Body of pancreas (tissue), 4 donors: ENCODE results near the gene COX19. TPM values are rescaled to one million over a fixed set of nuclear protein-coding genes. Genes with fewer than 3 reads are reported as not detected.
A peak's percentile ranks its signal among the peaks of the same experiment; 100 is the strongest.

Experiments
- ATAC-seq: fragments of 150-250 bp; one replicate; pipeline ENCODE4 v1.9.1; 2016
- DNase-seq, 4 donors: peaks; one replicate each; pipeline ENCODE4 v3.0.0-alpha.2; 2019
- H3K27ac ChIP-seq, 4 donors: fragments of 200-600 bp; sonication (generic); 1 replicate in 3 of 4; 2 replicates in 1 of 4; pipeline versions ENCODE4 v1.5.1 to v1.6.1; 2016 to 2019; ENCODE audit warnings: mild to moderate bottlenecking in 1 of 4, mixed read lengths in 1 of 4, moderate library complexity in 1 of 4
- H3K27me3 ChIP-seq, 2 donors: fragments of 200-600 bp; sonication (generic); one replicate each; pipeline ENCODE4 v1.6.0; 2016; ENCODE audit warnings: mild to moderate bottlenecking in 1 of 2
- H3K36me3 ChIP-seq, 2 donors: fragments of 200-600 bp; sonication (generic); replicated peaks in 1 of 2; 2 replicates each; pipeline ENCODE4 v1.5.1; 2016; ENCODE audit warnings: low read depth in 2 of 2; ENCODE audit not compliant: insufficient read depth in 1 of 2
- H3K4me1 ChIP-seq: fragments of 200-600 bp; sonication (generic); one replicate; pipeline ENCODE4 v1.6.0; 2016
- H3K4me3 ChIP-seq, 2 donors: fragments of 200-600 bp; sonication (generic); 1 replicate in 1 of 2; 2 replicates in 1 of 2; pipeline ENCODE4 v1.5.1; 2016 to 2019
- H3K9me3 ChIP-seq, 3 donors: fragments of 200-600 bp; sonication (generic); 1 replicate in 2 of 3; 2 replicates in 1 of 3; pipeline ENCODE4 v1.5.1; 2016
- POLR2A ChIP-seq, 3 donors: fragments of 450-650 bp; IDR thresholded peaks; one replicate each; pipeline ENCODE4 v1.6.1; 2016; ENCODE audit warnings: antibody characterized with exemption in 3 of 3, mild to moderate bottlenecking in 2 of 3
- WGBS, 2 donors: methylation state at CpG; one replicate each; pipeline ENCODE4 v1.1.5; 2017; 5-methylcytosine and 5-hydroxymethylcytosine counted together
- intact Hi-C: fragments of 100-400 bp; cut with DNase I; formaldehyde crosslinking; loops from one replicate; pipeline ENCODE4 v1.15.1; 2023
- total RNA-seq, 2 donors: library from RNA; depleted of rRNA; stranded (reverse); fragments of >200 nt; gene quantifications; one replicate each; pipeline ENCODE4 v1.1.0, GENCODE V29; 2016
- TF ChIP-seq, protein P1 (sequence below), 7 experiments: fragments of 450-650 bp in 4 of 7; fragments of 200-600 bp in 3 of 7; sonication (generic) in 3 of 7; IDR thresholded peaks; one replicate each; pipeline ENCODE4 v1.5.1; 2016 to 2019; ENCODE audit warnings: antibody characterized with exemption in 7 of 7

COX19 gene
- total RNA-seq, 2 donors from 2014 or later = 9.6 to 25.1 TPM

GRCh38 chr7:956031-956430, 19.3 kb downstream of the COX19 start:
- intact Hi-C loops = no loop called here
- no peak for TF ChIP-seq POLR2A (IDR thresholded peaks at IDR 0.05)
- H3K9me3 ChIP-seq = no peaks in the 10 kb centered on the region
- H3K36me3 ChIP-seq = no peaks in the 10 kb centered on the region
- no peak overlapping the region for H3K27ac ChIP-seq
- WGBS, 2 donors = 72 to 78% methylated on average over 10 of the region's 10 CpGs
- H3K4me3 ChIP-seq = no peak overlapping the region
- H3K4me1 ChIP-seq = peaks cover 15% of the 10 kb centered on the region
- H3K27me3 ChIP-seq = no peaks in the 10 kb centered on the region
- ATAC-seq (no peak), DNase-seq (peak in 1 of 4 donors; percentile 11)

- TF ChIP-seq POLR2A (IDR thresholded peaks at IDR 0.05) = no peak
- TF ChIP-seq, protein P1, sequence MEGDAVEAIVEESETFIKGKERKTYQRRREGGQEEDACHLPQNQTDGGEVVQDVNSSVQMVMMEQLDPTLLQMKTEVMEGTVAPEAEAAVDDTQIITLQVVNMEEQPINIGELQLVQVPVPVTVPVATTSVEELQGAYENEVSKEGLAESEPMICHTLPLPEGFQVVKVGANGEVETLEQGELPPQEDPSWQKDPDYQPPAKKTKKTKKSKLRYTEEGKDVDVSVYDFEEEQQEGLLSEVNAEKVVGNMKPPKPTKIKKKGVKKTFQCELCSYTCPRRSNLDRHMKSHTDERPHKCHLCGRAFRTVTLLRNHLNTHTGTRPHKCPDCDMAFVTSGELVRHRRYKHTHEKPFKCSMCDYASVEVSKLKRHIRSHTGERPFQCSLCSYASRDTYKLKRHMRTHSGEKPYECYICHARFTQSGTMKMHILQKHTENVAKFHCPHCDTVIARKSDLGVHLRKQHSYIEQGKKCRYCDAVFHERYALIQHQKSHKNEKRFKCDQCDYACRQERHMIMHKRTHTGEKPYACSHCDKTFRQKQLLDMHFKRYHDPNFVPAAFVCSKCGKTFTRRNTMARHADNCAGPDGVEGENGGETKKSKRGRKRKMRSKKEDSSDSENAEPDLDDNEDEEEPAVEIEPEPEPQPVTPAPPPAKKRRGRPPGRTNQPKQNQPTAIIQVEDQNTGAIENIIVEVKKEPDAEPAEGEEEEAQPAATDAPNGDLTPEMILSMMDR (IDR thresholded peaks at IDR 0.05) = peak in 4 of 7 experiments; percentile 5 to 54 (median 33)
- H3K9me3 ChIP-seq = no peaks in the 10 kb centered on the region
- H3K4me1 ChIP-seq = peaks cover 15% of the 10 kb centered on the region
- H3K36me3 ChIP-seq = no peaks in the 10 kb centered on the region
- peak; percentile 60 for ATAC-seq
- H3K4me3 ChIP-seq = peak within 1 kb of the TSS in 1 of 2 donors; percentile 43
- peak in 3 of 4 donors; percentile 51 to 62 (median 52) for DNase-seq
- H3K27ac ChIP-seq = peak within 1 kb of the TSS in 1 of 4 donors; percentile 58
- 12 to 100% methylated on average over 1 to 65 of the region's 115 CpGs for WGBS, 2 donors
- intact Hi-C loops = no loop called here
- no peaks in the 10 kb centered on the region for H3K27me3 ChIP-seq
Observed at GRCh38 chr7:954330-955238, 20.8 kb downstream of the COX19 start, which contains the start of gene ADAP1. Gene ADAP1 (minus strand): TSS chr7:954680. CDS start chr7:954477, 203 bp downstream.

GRCh38 chr7:953547-954327, 21.6 kb downstream of the COX19 start:
- DNase-seq (peak in 3 of 4 donors; percentile 51 to 70 (median 59)), ATAC-seq (peak; percentile 57)
- peak overlapping the region in 1 of 4 donors; percentile 58 for H3K27ac ChIP-seq
- no peaks in the 10 kb centered on the region for H3K9me3 ChIP-seq
- peak in 2 of 3 donors; percentile 16 to 18 for TF ChIP-seq POLR2A (IDR thresholded peaks at IDR 0.05)
- TF ChIP-seq, protein P1 (IDR thresholded peaks at IDR 0.05) = no peak
- WGBS, 2 donors = 4% methylated on average over 43 of the region's 78 CpGs; no CpG with 5 or more reads in 1 of the 2 donors
- H3K4me3 ChIP-seq = peak overlapping the region in 1 of 2 donors; percentile 43
- no peaks in the 10 kb centered on the region for H3K36me3 ChIP-seq
- no peaks in the 10 kb centered on the region for H3K27me3 ChIP-seq
- intact Hi-C loops = no loop called here
- peaks cover 15% of the 10 kb centered on the region for H3K4me1 ChIP-seq

GRCh38 chr7:952548-953441, 22.6 kb downstream of the COX19 start:
- WGBS, 2 donors = 79 to 97% methylated on average over 4 to 18 of the region's 20 CpGs
- H3K4me3 ChIP-seq = no peak overlapping the region
- ATAC-seq (no peak), DNase-seq (peak in 1 of 4 donors; percentile 12)
- H3K4me1 ChIP-seq = peaks cover 15% of the 10 kb centered on the region
- H3K27me3 ChIP-seq = no peaks in the 10 kb centered on the region
- intact Hi-C loops = no loop called here
- H3K27ac ChIP-seq = no peak overlapping the region
- no peaks in the 10 kb centered on the region for H3K9me3 ChIP-seq
- no peaks in the 10 kb centered on the region for H3K36me3 ChIP-seq
- no peak for TF ChIP-seq POLR2A (IDR thresholded peaks at IDR 0.05)
- TF ChIP-seq, protein P1 (IDR thresholded peaks at IDR 0.05) = no peak
